CD4-positive, CD25-positive, alpha-beta regulatory T cell (primary cell): Measurements from ENCODE around the gene SARDH. TPM values are rescaled to one million over a fixed set of nuclear protein-coding genes. Genes with fewer than 3 reads are reported as not detected.

Source experiments
- ATAC-seq, 2 donors: fragments of 150-1000 bp; cut with Tn5 transposase; one replicate each; pipeline ENCODE4 v1.10.0; 2021; ENCODE audit warnings: low read depth in 2 of 2, moderate number of reproducible peaks in 2 of 2, moderate library complexity in 1 of 2
- DNase-seq, 3 donors: peaks; one replicate each; pipeline versions ENCODE4 v3.0.0 to v3.0.0-alpha.2; 2012 to 2022; ENCODE audit warnings: mixed read lengths in 1 of 3
- H3K27ac ChIP-seq: one replicate; pipeline ENCODE4 v1.7.0; 2013; ENCODE audit warnings: mild to moderate bottlenecking, low read length; ENCODE audit not compliant: insufficient read depth, poor library complexity, severe bottlenecking
- H3K27me3 ChIP-seq: one replicate; pipeline ENCODE4 v1.7.0; 2013; ENCODE audit warnings: low read length; ENCODE audit not compliant: control insufficient read depth, insufficient read depth
- H3K36me3 ChIP-seq: one replicate; pipeline ENCODE4 v1.7.0; 2013; ENCODE audit warnings: mild to moderate bottlenecking, low read length, moderate library complexity; ENCODE audit not compliant: control insufficient read depth, insufficient read depth
- H3K4me1 ChIP-seq: 2 replicates; pipeline ENCODE4 v1.7.0; 2013; ENCODE audit warnings: mild to moderate bottlenecking, low read length; ENCODE audit not compliant: insufficient read depth, control insufficient read depth, poor library complexity, severe bottlenecking
- H3K4me3 ChIP-seq: one replicate; pipeline ENCODE4 v1.7.0; 2013; ENCODE audit warnings: low read depth, mild to moderate bottlenecking, low read length, moderate library complexity
- H3K9me3 ChIP-seq, 2 experiments: 1 replicate in 1 of 2; 2 replicates in 1 of 2; pipeline ENCODE4 v1.7.0; 2013; ENCODE audit warnings: low read length in 2 of 2, mild to moderate bottlenecking in 1 of 2, moderate library complexity in 1 of 2; ENCODE audit not compliant: control insufficient read depth in 2 of 2
- H3K27ac Mint-ChIP-seq, 3 donors: one replicate each; pipeline ENCODE4 v1.8.0; 2020 to 2022; ENCODE audit warnings: mild to moderate bottlenecking in 3 of 3, mixed read lengths in 3 of 3, moderate library complexity in 2 of 3
- H3K27me3 Mint-ChIP-seq: one replicate; pipeline ENCODE4 v1.8.0; 2022; ENCODE audit warnings: mild to moderate bottlenecking, mixed read lengths
- H3K36me3 Mint-ChIP-seq: one replicate; pipeline ENCODE4 v1.8.0; 2020; ENCODE audit warnings: mixed read lengths
- H3K4me1 Mint-ChIP-seq, 4 donors: one replicate each; pipeline ENCODE4 v1.8.0; 2020 to 2022; ENCODE audit warnings: mixed read lengths in 4 of 4, mild to moderate bottlenecking in 1 of 4
- H3K4me3 Mint-ChIP-seq, 4 donors: one replicate each; pipeline ENCODE4 v1.8.0; 2020 to 2022; ENCODE audit warnings: mild to moderate bottlenecking in 4 of 4, mixed read lengths in 4 of 4, moderate library complexity in 3 of 4
- H3K9me3 Mint-ChIP-seq, 7 donors: one replicate each; pipeline ENCODE4 v1.8.0; 2020 to 2022; ENCODE audit warnings: mixed read lengths in 7 of 7, mild to moderate bottlenecking in 3 of 7, moderate library complexity in 2 of 7
- polyA plus RNA-seq, 4 donors: library from polyadenylated mRNA; unstranded; fragments of 300-500 nt; fragmentation: Illumina TruSeq; gene quantifications; one replicate each; pipeline ENCODE4 v1.2.3, GENCODE V29; 2021
- total RNA-seq: library from RNA; stranded (reverse); gene quantifications from one replicate; pipeline ENCODE4 v1.2.3, GENCODE V29; 2022

Gene SARDH
- total and polyA plus RNA-seq, 5 donors from 2014 or later: 5.8 to 15.6 (median 8.4) TPM

- H3K36me3 Mint-ChIP-seq: no peaks in the 10 kb centered on the region
- Histone ChIP-seq H3K9me3 (no peaks in the 10 kb centered on the region), H3K27me3 (no peaks in the 10 kb centered on the region), H3K27ac (no peak overlapping the region), H3K4me3 (no peak overlapping the region), H3K36me3 (no peaks in the 10 kb centered on the region), H3K4me1 (peaks cover 15% of the 10 kb centered on the region)
- H3K4me1 Mint-ChIP-seq: peaks cover 0 to 23% (median 4%) of the 10 kb centered on the region in 4 donors
- H3K9me3 Mint-ChIP-seq: no peaks in the 10 kb centered on the region
- H3K4me3 Mint-ChIP-seq: no peak overlapping the region
- DNase-seq: no peak
- no peak for ATAC-seq
- H3K27ac Mint-ChIP-seq: no peak overlapping the region
- no peaks in the 10 kb centered on the region for H3K27me3 Mint-ChIP-seq
Measured at GRCh38 chr9:133661846-133662540, 76.2 kb downstream of the SARDH start.

GRCh38 chr9:133659516-133659915, 78.6 kb downstream of the SARDH start:
- no peak for DNase-seq
- ATAC-seq: no peak
- peaks cover 15% of the 10 kb centered on the region for H3K4me1 ChIP-seq
- Mint-ChIP-seq H3K27ac (no peak overlapping the region), H3K4me3 (peak overlapping the region in 1 of 4 donors; percentile 81), H3K27me3 (peaks cover 14% of the 10 kb centered on the region), H3K9me3 (no peaks in the 10 kb centered on the region), H3K36me3 (no peaks in the 10 kb centered on the region), H3K4me1 (peaks cover 0 to 39% (median 7%) of the 10 kb centered on the region in 4 donors)
- no peaks in the 10 kb centered on the region for H3K9me3 ChIP-seq
- H3K4me3 ChIP-seq: no peak overlapping the region
- H3K36me3 ChIP-seq: no peaks in the 10 kb centered on the region
- H3K27ac ChIP-seq: no peak overlapping the region
- no peaks in the 10 kb centered on the region for H3K27me3 ChIP-seq

GRCh38 chr9:133658442-133659431, 79.4 kb downstream of the SARDH start:
- Histone ChIP-seq H3K27ac (no peak overlapping the region), H3K4me3 (no peak overlapping the region), H3K4me1 (peaks cover 15% of the 10 kb centered on the region), H3K27me3 (no peaks in the 10 kb centered on the region), H3K36me3 (no peaks in the 10 kb centered on the region), H3K9me3 (no peaks in the 10 kb centered on the region)
- no peaks in the 10 kb centered on the region for H3K9me3 Mint-ChIP-seq
- peak overlapping the region in 3 of 4 donors; percentile 2 to 84 (median 81) for H3K4me3 Mint-ChIP-seq
- H3K36me3 Mint-ChIP-seq: no peaks in the 10 kb centered on the region
- no peak for DNase-seq
- no peak for ATAC-seq
- peak overlapping the region in 1 of 3 donors; percentile 56 for H3K27ac Mint-ChIP-seq
- H3K4me1 Mint-ChIP-seq: peaks cover 0 to 39% (median 7%) of the 10 kb centered on the region in 4 donors
- peaks cover 16% of the 10 kb centered on the region for H3K27me3 Mint-ChIP-seq

GRCh38 chr9:133657120-133657661, 81.0 kb downstream of the SARDH start:
- no peaks in the 10 kb centered on the region for H3K36me3 Mint-ChIP-seq
- H3K36me3 ChIP-seq: no peaks in the 10 kb centered on the region
- no peak overlapping the region for H3K27ac ChIP-seq
- ATAC-seq (no peak), DNase-seq (no peak)
- H3K4me3 ChIP-seq: no peak overlapping the region
- no peak overlapping the region for H3K27ac Mint-ChIP-seq
- no peaks in the 10 kb centered on the region for H3K9me3 Mint-ChIP-seq
- H3K27me3 ChIP-seq: no peaks in the 10 kb centered on the region
- H3K9me3 ChIP-seq: no peaks in the 10 kb centered on the region
- peak overlapping the region in 1 of 4 donors; percentile 24 for H3K4me3 Mint-ChIP-seq
- H3K4me1 Mint-ChIP-seq: peaks cover 0 to 39% (median 7%) of the 10 kb centered on the region in 4 donors
- peaks cover 15% of the 10 kb centered on the region for H3K4me1 ChIP-seq
- peaks cover 28% of the 10 kb centered on the region for H3K27me3 Mint-ChIP-seq

GRCh38 chr9:133656211-133657119, 81.7 kb downstream of the SARDH start:
- DNase-seq: peak in 2 of 3 donors; percentile 34 to 41
- Mint-ChIP-seq H3K4me1 (peaks cover 0 to 39% (median 7%) of the 10 kb centered on the region in 4 donors), H3K27me3 (peaks cover 28% of the 10 kb centered on the region)

GRCh38 chr9:133655701-133656100, 82.5 kb downstream of the SARDH start:
- H3K27me3 ChIP-seq: no peaks in the 10 kb centered on the region

More at GRCh38 chr9:133656211-133657119, 81.7 kb downstream of the SARDH start:
- H3K27ac ChIP-seq: no peak overlapping the region
- H3K4me3 Mint-ChIP-seq: peak overlapping the region in 2 of 4 donors; percentile 24 to 32
- peaks cover 15% of the 10 kb centered on the region for H3K4me1 ChIP-seq
- H3K27ac Mint-ChIP-seq: no peak overlapping the region
- peak; percentile 54 to 66 for ATAC-seq
- H3K9me3 Mint-ChIP-seq: no peaks in the 10 kb centered on the region
- H3K36me3 Mint-ChIP-seq: no peaks in the 10 kb centered on the region
- no peaks in the 10 kb centered on the region for H3K36me3 ChIP-seq
- no peaks in the 10 kb centered on the region for H3K9me3 ChIP-seq
- no peak overlapping the region for H3K4me3 ChIP-seq
- H3K27me3 ChIP-seq: no peaks in the 10 kb centered on the region

More at GRCh38 chr9:133655701-133656100, 82.5 kb downstream of the SARDH start:
- peaks cover 15% of the 10 kb centered on the region for H3K4me1 ChIP-seq
- no peak overlapping the region for H3K4me3 ChIP-seq
- no peak overlapping the region for H3K27ac ChIP-seq
- ATAC-seq (no peak), DNase-seq (no peak)
- Mint-ChIP-seq H3K27ac (no peak overlapping the region), H3K36me3 (no peaks in the 10 kb centered on the region), H3K9me3 (no peaks in the 10 kb centered on the region), H3K4me1 (peaks cover 0 to 39% (median 7%) of the 10 kb centered on the region in 4 donors), H3K4me3 (no peak overlapping the region), H3K27me3 (peaks cover 29% of the 10 kb centered on the region)
- no peaks in the 10 kb centered on the region for H3K9me3 ChIP-seq
- H3K36me3 ChIP-seq: no peaks in the 10 kb centered on the region
